ENCODE results near the gene ERICH3.
A peak's percentile ranks its signal among the peaks of the same experiment; 100 is the strongest.

The ERICH3 gene

DNA sequence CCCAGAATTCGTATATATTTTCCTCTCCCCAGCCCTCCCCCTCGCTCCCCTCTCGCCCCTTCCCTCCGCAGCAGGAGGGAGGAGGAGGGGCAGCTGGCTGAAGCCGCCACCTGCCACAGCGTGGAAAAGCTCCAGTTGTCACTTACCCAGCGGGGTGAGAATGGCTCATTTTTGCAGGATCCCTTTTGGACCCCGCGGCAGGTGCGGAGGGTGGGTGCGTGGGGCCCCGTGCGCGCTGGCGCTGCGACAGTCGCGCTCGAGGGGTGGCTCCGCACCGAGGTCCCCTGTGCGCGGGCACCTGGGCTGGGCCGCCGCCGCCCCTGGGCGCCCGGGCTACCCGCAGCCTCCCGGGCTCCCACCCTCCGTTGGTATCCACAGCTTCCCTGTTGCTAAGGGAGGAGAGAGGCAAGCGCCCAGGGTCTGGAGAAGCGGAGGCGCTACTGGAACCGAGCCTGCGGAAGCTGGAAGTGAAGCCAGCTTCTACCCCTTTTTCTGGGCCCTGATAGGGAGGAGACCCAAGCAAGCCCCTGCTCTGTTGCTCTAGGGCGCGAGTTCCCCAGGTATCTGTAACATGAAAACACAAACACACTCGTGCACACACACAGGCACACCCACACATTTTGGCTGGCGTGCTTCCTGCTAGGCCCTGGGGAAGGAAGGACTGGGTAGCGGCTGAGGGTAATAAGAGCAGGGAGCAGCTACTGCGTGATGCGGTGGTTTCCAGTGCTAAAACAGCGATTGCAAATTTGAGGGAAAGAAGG, at the start of gene ERICH3:
Gene ERICH3 (minus strand): TSS at position 442 of the 761 bp plus-strand sequence. CDS start 273 bp downstream, at position 169.
- no peak for DNase-seq (ENCODE audit: low spot score)

GRCh38 chr1:74717626-74718025, 44.0 kb upstream of the ERICH3 start:
- no peak for DNase-seq (ENCODE audit: low spot score)

- DNase-seq (ENCODE audit: low spot score): no peak
Observed at GRCh38 chr1:74716822-74717221, 43.2 kb upstream of the ERICH3 start.

- no peak for DNase-seq (ENCODE audit: low spot score)
Observed at GRCh38 chr1:74715806-74716205, 42.2 kb upstream of the ERICH3 start.

- no peak for DNase-seq (ENCODE audit: low spot score)
Observed at GRCh38 chr1:74715236-74715502, 41.6 kb upstream of the ERICH3 start.

- no peak for DNase-seq (ENCODE audit: low spot score)
Observed at GRCh38 chr1:74714429-74715235, 41.0 kb upstream of the ERICH3 start.

GRCh38 chr1:74713849-74714248, 40.3 kb upstream of the ERICH3 start:
- no peak for DNase-seq (ENCODE audit: low spot score)

GRCh38 chr1:74712881-74713280, 39.3 kb upstream of the ERICH3 start:
- DNase-seq (ENCODE audit: low spot score): no peak

DNA sequence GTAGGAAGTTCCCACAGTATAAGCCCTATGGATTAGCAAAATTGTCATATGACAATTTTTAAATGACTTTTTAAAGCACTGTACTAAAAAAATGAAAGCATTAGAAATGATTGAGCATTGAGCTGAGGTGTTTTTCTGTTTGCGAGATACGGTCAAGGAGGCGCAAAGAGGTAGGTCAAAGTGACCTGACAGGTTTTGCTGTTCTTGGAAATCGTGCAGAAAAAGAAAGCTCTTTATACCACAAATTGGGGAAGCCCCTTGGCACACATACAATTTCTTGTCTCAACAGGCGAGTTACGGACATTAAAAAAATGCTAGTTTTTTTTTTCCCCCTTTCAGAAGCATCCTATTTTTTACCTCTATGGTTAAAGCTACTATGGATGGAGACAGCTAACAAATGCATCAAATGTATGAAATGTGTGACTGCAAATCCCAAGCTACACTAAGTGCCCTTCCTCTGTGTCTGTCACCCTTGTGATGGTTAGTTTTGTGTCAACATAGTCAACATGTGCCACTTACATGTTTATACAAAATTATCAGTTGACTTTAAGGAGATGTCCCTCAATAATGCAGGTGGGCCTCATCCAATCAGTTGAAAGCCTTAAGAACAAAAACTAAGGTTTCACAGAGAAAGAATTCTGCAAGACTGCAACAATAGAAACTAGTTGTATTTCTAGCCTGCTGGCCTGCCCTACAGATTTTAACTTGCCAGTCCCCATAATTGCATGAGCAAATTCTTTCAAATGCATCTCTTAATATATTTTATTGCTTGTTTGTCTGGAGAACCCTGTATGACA, 30.0 kb upstream of the ERICH3 start:
- no peak for DNase-seq (ENCODE audit: low spot score)

- no peak for DNase-seq (ENCODE audit: low spot score)
Observed at GRCh38 chr1:74699331-74699730, 25.7 kb upstream of the ERICH3 start.

- no peak for DNase-seq (ENCODE audit: low spot score)
Observed at GRCh38 chr1:74697832-74698231, 24.2 kb upstream of the ERICH3 start.

- DNase-seq (ENCODE audit: low spot score): no peak
Observed at GRCh38 chr1:74693473-74693872, 19.9 kb upstream of the ERICH3 start.

- no peak for DNase-seq (ENCODE audit: low spot score)
Observed at GRCh38 chr1:74690909-74691308, 17.3 kb upstream of the ERICH3 start.

GRCh38 chr1:74690364-74690696, 16.7 kb upstream of the ERICH3 start:
- DNase-seq (ENCODE audit: low spot score): no peak

DNA sequence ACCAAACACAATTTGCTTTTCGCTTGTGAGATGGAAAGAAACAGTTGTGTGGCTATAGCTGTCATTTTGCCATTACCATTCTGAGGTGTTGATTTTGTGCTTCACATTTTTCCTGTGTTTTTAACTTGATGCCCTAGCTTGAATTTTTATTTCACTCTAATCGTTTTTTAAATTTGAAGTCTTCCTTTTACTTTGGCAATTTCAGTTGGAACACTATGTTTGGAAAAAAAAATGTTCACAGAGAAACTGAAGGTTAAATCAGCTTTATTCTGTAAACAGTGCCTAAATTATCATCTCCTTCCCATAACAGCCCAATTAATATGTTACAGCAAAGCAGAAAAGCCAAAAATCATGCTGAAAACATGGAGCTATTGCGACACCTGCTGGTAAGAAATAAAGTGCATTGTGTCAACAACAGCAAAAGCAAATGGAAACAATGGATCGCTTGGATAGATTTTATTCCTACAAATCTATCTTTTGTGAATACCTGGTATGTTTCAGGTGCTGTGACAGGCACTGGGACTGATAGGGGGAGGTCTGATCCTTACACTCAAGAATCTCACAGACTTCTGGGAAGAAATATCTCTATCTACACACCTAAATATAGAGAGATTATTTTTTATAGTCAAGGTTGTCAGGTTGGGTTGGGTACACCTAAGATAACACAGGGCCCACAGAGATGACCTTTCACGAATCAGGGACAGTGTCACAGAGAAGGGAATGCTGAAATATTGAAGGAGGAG, 16.2 kb upstream of the ERICH3 start:
- peak; percentile 22 for DNase-seq (ENCODE audit: low spot score)

DNA sequence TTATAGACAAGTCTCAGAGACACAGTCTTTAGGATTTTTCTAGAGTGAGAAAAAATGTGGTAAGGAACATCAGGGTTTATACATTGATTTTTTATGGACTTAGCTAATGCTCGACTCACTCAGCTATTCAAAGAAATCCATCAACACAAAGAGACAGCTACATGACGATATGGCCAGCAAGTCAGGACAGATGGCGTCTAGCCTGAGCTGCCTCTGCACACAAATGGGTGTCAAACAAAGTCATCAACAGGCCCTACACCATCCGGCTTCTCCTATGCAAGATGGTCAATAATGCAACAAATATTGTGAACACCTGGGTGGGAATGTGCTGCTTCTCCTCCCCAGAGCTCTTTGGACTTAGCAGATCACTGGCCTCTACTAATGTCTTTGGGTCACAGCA, 13.3 kb upstream of the ERICH3 start:
- DNase-seq (ENCODE audit: low spot score): no peak

- no peak for DNase-seq (ENCODE audit: low spot score)
Observed at GRCh38 chr1:74684301-74684700, 10.7 kb upstream of the ERICH3 start.

- DNase-seq (ENCODE audit: low spot score): no peak
Observed at GRCh38 chr1:74683656-74684055, 10.1 kb upstream of the ERICH3 start.

DNA sequence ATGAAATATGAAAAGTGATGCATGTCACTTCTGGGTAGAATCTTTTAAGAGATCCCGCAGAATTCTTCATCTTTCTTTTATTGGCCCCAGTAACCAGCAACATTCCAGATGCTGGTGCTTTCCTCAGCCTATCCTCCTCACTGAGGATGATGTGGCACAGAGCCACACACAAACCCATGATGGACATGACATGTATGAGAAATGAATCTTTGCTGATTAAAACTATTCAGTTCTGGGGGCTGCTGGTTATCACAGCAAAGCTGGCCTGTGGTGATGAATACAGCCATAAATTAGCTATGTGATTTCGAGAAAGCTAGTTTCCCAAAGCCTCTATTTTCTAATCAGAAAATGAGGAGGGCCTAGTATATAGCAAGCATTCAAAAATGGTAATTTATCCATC, 8.3 kb upstream of the ERICH3 start:
- no peak for DNase-seq (ENCODE audit: low spot score)

DNA sequence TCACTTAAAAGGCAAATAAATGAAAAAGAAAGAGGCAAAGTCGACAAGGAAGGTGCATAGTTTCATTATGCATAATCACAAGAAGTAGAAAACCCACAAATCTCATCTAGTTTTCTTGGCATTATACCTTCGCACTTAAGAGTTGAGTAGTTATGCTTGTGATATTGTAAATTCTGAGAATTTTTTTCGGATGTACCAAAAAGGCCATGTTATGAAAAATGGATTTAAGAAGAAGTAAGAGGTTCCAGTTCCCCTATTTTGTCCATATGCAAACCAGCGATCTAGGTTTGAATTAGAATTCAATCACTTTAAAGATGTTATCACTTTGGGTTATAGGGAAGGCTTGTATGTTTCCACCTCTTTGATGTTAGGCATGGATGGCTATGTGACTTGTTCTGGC, 7.9 kb upstream of the ERICH3 start:
- no peak for DNase-seq (ENCODE audit: low spot score)

- no peak for DNase-seq (ENCODE audit: low spot score)
Observed at GRCh38 chr1:74681001-74681400, 7.4 kb upstream of the ERICH3 start.

GRCh38 chr1:74679811-74680210, 6.2 kb upstream of the ERICH3 start:
- DNase-seq (ENCODE audit: low spot score): no peak
